Subcutaneous adipose tissue (tissue), 4 donors: ENCODE results near the gene DESI2. TPM values are rescaled to one million over a fixed set of nuclear protein-coding genes. Genes with fewer than 3 reads are reported as not detected.

Source experiments
- CTCF ChIP-seq: fragments of 450-650 bp; IDR thresholded peaks from one replicate; pipeline ENCODE4 v1.5.1; 2016; ENCODE audit warnings: low read depth, mild to moderate bottlenecking, control low read depth, antibody characterized with exemption, moderate library complexity
- small RNA-seq: library from RNA; depleted of rRNA; stranded (forward); fragments of <200 nt; gene quantifications from one replicate; pipeline ENCODE3, GENCODE V24; 2016
- total RNA-seq, 4 donors: library from RNA; depleted of rRNA; stranded (reverse); fragments of >200 nt; gene quantifications; one replicate each; pipeline ENCODE4 v1.1.0, GENCODE V29; 2016

Gene DESI2
- total RNA-seq, 4 donors from 2014 or later, result 24.7 to 39.6 (median 29.7) TPM

- no peak for TF ChIP-seq CTCF
Measured at GRCh38 chr1:244757091-244757939, 104.4 kb downstream of the DESI2 start.

Small RNA genes within 50 kb of the gene (small RNA-seq; reads per million reads assigned to genes)
- not detected for gene AL451007.1

Other genes starting within 250 kb of the DESI2 start
- 10 to 100 TPM; 29.6 to 45.7 (median 38.0) TPM for gene ADSS2, start 201.2 kb upstream of the DESI2 start, total RNA-seq
- gene CATSPERE, start 191.9 kb upstream of the DESI2 start, total RNA-seq, result 1 to 10 TPM in 2 of 4 donors, under 1 TPM in 2; 0.82 to 5.3 (median 1.2) TPM
- gene COX20, start 182.5 kb downstream of the DESI2 start, total RNA-seq, result 10 to 100 TPM; 25.8 to 55.1 (median 31.1) TPM
- gene HNRNPU, start 211.4 kb downstream of the DESI2 start, total RNA-seq, result 100 to 1,000 TPM; 314 to 494 (median 367) TPM